Fibroblast of lung (primary cell): Measurements from ENCODE around the gene HOXA7. TPM values are rescaled to one million over a fixed set of nuclear protein-coding genes. Genes with fewer than 3 reads are reported as not detected.

ENCODE experiments used
- DNase-seq, 2 donors: peaks; one replicate each; pipeline versions ENCODE4 v3.0.0 to v3.0.0-alpha.2; 2010; ENCODE audit warnings: low read depth in 2 of 2
- H2AFZ ChIP-seq: 2 replicates; pipeline ENCODE4 v1.5.1; 2012; ENCODE audit warnings: low read length, control low read depth, inconsistent platforms
- H3K27ac ChIP-seq: 2 replicates; pipeline ENCODE4 v1.5.1; 2011; ENCODE audit warnings: low read length, control low read depth; ENCODE audit not compliant: insufficient read depth
- H3K27me3 ChIP-seq: 2 replicates; pipeline ENCODE4 v1.5.1; 2011; ENCODE audit warnings: mild to moderate bottlenecking, low read length; ENCODE audit not compliant: control insufficient read depth, insufficient read depth
- H3K36me3 ChIP-seq: 2 replicates; pipeline ENCODE4 v1.5.1; 2011; ENCODE audit warnings: low read length; ENCODE audit not compliant: control insufficient read depth, insufficient read depth
- H3K4me1 ChIP-seq: 2 replicates; pipeline ENCODE4 v1.5.1; 2011; ENCODE audit warnings: low read length; ENCODE audit not compliant: control insufficient read depth, insufficient read depth; ENCODE audit errors: extremely low read depth
- H3K4me2 ChIP-seq: 2 replicates; pipeline ENCODE4 v1.5.1; 2011; ENCODE audit warnings: low read length, control low read depth; ENCODE audit not compliant: insufficient read depth; ENCODE audit errors: extremely low read depth
- H3K4me3 ChIP-seq, 4 experiments: fragments of 200-600 bp in 1 of 4; sonication (generic) in 1 of 4; replicated peaks in 1 of 4; 2 replicates each; pipeline ENCODE4 v1.5.1; 2011 to 2016; ENCODE audit warnings: low read length in 4 of 4, low read depth in 3 of 4, mild to moderate bottlenecking in 3 of 4, control low read depth in 2 of 4, inconsistent platforms in 1 of 4, mixed read lengths in 1 of 4; ENCODE audit not compliant: insufficient read depth in 1 of 4; ENCODE audit errors: control extremely low read depth in 1 of 4
- H3K79me2 ChIP-seq: 2 replicates; pipeline ENCODE4 v1.5.1; 2012; ENCODE audit warnings: mild to moderate bottlenecking, low read length, inconsistent platforms; ENCODE audit not compliant: control insufficient read depth, insufficient read depth
- H3K9ac ChIP-seq: 2 replicates; pipeline ENCODE4 v1.5.1; 2011; ENCODE audit warnings: mild to moderate bottlenecking, low read length, control low read depth; ENCODE audit not compliant: insufficient read depth
- H3K9me3 ChIP-seq: 2 replicates; pipeline ENCODE4 v1.5.1; 2012; ENCODE audit warnings: low read depth, low read length; ENCODE audit not compliant: control insufficient read depth, insufficient read depth
- H4K20me1 ChIP-seq: 2 replicates; pipeline ENCODE4 v1.5.1; 2011; ENCODE audit warnings: low read length; ENCODE audit not compliant: control insufficient read depth, insufficient read depth; ENCODE audit errors: extremely low read depth
- CTCF ChIP-seq, 2 donors: IDR thresholded peaks in 1 of 2; conservative IDR thresholded peaks in 1 of 2; 1 replicate in 1 of 2; 2 replicates in 1 of 2; pipeline ENCODE4 v1.5.1; 2011 to 2012; ENCODE audit warnings: low read length in 2 of 2, control low read depth in 1 of 2, inconsistent platforms in 1 of 2, low read depth in 1 of 2, mild to moderate bottlenecking in 1 of 2
- EZH2 ChIP-seq: IDR thresholded peaks from 2 replicates; pipeline ENCODE4 v1.5.1; 2012; ENCODE audit warnings: low read length, control low read depth, mild to moderate bottlenecking; ENCODE audit errors: missing control alignments
- polyA plus RNA-seq, 2 donors: library from polyadenylated mRNA; depleted of rRNA in 1 of 2; stranded (reverse) in 1 of 2; unstranded in 1 of 2; fragments of >200 nt; gene quantifications; 2 replicates each; pipeline ENCODE4 v1.2.1, GENCODE V29; 2011 to 2012; ENCODE audit warnings: missing spikeins in 1 of 2
- total RNA-seq: library from RNA; depleted of rRNA; stranded (reverse); fragments of >200 nt; gene quantifications from 2 replicates; pipeline ENCODE4 v1.2.1, GENCODE V29; 2014

The HOXA7 gene
- total and polyA plus RNA-seq, 2 donors (not counting 1 experiment from before 2014, with no cell fraction given) = 1.2 to 5.3 TPM

GRCh38 chr7:27157702-27158431 lies 1.4 kb upstream of the HOXA7 start:
- H3K27me3 ChIP-seq = no peaks in the 10 kb centered on the region
- DNase-seq = no peak
- H3K4me2 ChIP-seq = no peak overlapping the region
- no peaks in the 10 kb centered on the region for H3K36me3 ChIP-seq
- no peak overlapping the region for H2AFZ ChIP-seq
- no peaks in the 10 kb centered on the region for H3K79me2 ChIP-seq
- H3K9me3 ChIP-seq = no peaks in the 10 kb centered on the region
- no peak overlapping the region for H3K9ac ChIP-seq
- H3K27ac ChIP-seq = no peak overlapping the region
- TF ChIP-seq CTCF (conservative IDR thresholded peaks at IDR 0.05 in 1 of 2, IDR thresholded peaks at IDR 0.05 in 1 of 2; ENCODE audit: low read depth in 1 of 2, low read length in 2 of 2) = no peak
- no peak for TF ChIP-seq EZH2
- peaks cover 4% of the 10 kb centered on the region for H3K4me1 ChIP-seq
- H3K4me3 ChIP-seq = no peak overlapping the region
- H4K20me1 ChIP-seq = no peaks in the 10 kb centered on the region

- Histone ChIP-seq H2AFZ (peak overlapping the region; percentile 60), H3K9ac (no peak overlapping the region), H3K9me3 (no peaks in the 10 kb centered on the region), H3K36me3 (no peaks in the 10 kb centered on the region), H4K20me1 (no peaks in the 10 kb centered on the region), H3K4me3 (peak overlapping the region in 1 of 4 experiments; percentile 73), H3K79me2 (peaks cover 1% of the 10 kb centered on the region), H3K4me2 (peak overlapping the region; percentile 85), H3K27me3 (no peaks in the 10 kb centered on the region), H3K27ac (no peak overlapping the region), H3K4me1 (peaks cover 4% of the 10 kb centered on the region)
- DNase-seq = no peak
- TF ChIP-seq EZH2 (no peak), CTCF (conservative IDR thresholded peaks at IDR 0.05 in 1 of 2, IDR thresholded peaks at IDR 0.05 in 1 of 2; ENCODE audit: low read depth in 1 of 2, low read length in 2 of 2) (no peak)
Observed at GRCh38 chr7:27156916-27157701, 634 bp upstream of the HOXA7 start.

- H3K36me3 ChIP-seq = no peaks in the 10 kb centered on the region
- H3K27me3 ChIP-seq = no peaks in the 10 kb centered on the region
- peaks cover 10% of the 10 kb centered on the region for H3K79me2 ChIP-seq
- no peaks in the 10 kb centered on the region for H4K20me1 ChIP-seq
- peak in 1 of 2 donors; percentile 29 for DNase-seq
- H3K9me3 ChIP-seq = no peaks in the 10 kb centered on the region
- peak overlapping the region; percentile 67 for H3K9ac ChIP-seq
- TF ChIP-seq CTCF (conservative IDR thresholded peaks at IDR 0.05 in 1 of 2, IDR thresholded peaks at IDR 0.05 in 1 of 2; ENCODE audit: low read depth in 1 of 2, low read length in 2 of 2) (no peak), EZH2 (no peak)
- H3K4me3 ChIP-seq = peak overlapping the region; percentile 64 to 86 (median 73)
- peak overlapping the region; percentile 85 for H3K4me2 ChIP-seq
- peak overlapping the region; percentile 90 for H2AFZ ChIP-seq
- H3K27ac ChIP-seq = peak overlapping the region; percentile 63
- peaks cover 4% of the 10 kb centered on the region for H3K4me1 ChIP-seq
Observed at GRCh38 chr7:27155816-27156507, 513 bp downstream of the HOXA7 start.
